Stimulated activated CD8-positive, alpha-beta memory T cell treated with anti-CD3 and anti-CD28 coated beads, Interleukin-2, amount 100 ng/mL, for 1 hour (primary cell): ENCODE data around the gene IFITM1.
"Not testable (repeated sequence)": the region's sequence is repeated elsewhere in the genome, so short reads cannot be mapped to it uniquely, and the experiment has no call there.

Experiments
- DNase-seq, 2 donors: peaks; one replicate each; pipeline ENCODE4 v3.0.0-alpha.2; 2020; ENCODE audit warnings: low read depth in 2 of 2

The IFITM1 gene

DNA sequence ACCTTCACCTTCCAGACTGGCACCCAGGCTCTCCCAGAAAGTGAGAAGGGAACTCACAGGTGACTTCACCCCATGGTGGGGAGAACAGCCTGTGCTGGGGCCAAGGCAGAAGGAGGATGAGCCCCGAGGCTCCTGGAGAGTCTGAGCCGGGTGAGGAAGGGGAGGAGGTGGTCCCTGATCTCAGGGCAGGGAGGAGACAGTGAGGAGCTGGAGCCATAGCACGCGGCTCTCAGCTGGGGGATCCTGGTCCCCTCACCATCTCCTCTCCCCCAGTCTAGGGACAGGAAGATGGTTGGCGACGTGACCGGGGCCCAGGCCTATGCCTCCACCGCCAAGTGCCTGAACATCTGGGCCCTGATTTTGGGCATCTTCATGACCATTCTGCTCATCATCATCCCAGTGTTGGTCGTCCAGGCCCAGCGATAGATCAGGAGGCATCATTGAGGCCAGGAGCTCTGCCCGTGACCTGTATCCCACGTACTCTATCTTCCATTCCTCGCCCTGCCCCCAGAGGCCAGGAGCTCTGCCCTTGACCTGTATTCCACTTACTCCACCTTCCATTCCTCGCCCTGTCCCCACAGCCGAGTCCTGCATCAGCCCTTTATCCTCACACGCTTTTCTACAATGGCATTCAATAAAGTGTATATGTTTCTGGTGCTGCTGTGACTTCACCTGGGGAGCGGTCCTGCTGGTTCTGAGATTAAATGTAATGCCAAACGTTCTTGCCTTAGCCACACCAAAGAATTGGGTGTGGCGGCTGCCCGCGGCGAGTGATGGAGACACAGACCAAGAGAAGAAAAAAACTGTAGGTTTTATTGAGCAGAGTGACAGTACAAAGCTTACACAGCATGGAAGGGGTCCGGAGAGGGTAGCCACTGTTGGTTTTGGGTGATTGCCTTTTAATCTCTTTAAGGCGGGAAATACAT, 4.8 kb upstream of the IFITM1 start:
- not testable (repeated sequence) for DNase-seq

DNA sequence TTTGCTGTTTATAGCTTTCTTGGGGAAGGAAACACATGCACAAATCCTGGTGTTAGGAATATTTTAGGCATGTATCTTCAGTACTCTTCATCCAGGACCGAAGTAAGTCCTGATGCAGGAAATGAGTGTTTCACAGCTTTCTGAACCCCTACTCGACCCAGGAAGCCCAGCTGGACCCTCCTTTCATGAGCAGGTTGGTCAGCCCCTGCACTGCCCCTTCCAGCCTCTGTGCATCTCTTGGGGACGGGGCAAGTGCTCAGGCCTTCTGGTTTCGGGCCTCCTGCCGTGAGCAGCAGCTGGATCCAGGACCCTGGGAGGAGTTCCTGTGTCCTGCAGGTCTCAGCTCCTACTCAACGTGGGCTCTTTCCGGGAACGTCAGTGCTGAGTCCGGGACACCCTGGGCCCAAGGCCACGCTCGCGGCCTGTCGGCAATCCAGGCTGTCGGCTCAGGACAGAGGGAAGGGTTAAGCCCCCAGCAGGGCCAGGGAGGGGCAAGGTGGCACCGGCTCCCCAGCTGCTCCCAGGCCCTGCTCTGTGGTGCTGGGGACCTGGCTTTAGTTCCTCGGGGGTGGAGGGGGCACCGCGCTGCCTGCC, 3.8 kb upstream of the IFITM1 start:
- not testable (repeated sequence) for DNase-seq

DNA sequence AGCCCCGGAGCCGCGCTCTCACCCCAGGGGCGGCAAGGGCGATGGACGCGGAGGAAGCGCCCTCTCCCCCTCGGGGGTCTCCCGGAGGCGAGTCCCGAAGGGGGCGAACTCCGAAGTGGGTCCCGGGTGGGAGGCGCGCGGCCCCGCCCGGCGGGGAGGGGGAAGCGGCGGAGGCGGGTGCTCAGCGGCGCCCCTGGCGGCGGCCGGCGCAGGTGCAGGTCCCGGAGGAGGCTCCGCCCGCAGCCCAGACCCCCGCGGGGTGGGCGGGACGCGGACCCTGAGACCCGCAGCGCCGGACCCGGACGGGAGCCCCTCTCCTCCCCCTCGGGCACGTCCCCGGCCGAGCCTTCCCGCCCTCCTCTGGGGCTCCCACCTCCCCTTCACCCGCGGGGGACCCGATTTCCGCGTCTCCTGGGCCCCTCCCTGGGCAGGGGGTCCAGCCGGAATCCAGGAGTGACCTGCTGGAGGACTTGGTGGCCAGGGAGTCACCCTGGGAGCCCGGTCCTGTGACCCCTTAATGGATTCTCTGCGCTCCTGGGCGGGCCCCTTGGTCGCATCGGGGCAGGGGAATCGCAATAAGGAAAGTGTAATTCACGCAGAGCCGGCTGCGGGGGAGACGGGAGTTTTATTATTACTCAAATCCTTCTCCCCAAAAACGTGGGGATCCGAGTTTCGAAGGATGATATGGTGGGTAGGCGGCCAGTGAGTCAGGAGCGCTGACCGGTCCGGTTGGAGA, 2.7 kb upstream of the IFITM1 start:
- DNase-seq: not testable (repeated sequence)

DNA sequence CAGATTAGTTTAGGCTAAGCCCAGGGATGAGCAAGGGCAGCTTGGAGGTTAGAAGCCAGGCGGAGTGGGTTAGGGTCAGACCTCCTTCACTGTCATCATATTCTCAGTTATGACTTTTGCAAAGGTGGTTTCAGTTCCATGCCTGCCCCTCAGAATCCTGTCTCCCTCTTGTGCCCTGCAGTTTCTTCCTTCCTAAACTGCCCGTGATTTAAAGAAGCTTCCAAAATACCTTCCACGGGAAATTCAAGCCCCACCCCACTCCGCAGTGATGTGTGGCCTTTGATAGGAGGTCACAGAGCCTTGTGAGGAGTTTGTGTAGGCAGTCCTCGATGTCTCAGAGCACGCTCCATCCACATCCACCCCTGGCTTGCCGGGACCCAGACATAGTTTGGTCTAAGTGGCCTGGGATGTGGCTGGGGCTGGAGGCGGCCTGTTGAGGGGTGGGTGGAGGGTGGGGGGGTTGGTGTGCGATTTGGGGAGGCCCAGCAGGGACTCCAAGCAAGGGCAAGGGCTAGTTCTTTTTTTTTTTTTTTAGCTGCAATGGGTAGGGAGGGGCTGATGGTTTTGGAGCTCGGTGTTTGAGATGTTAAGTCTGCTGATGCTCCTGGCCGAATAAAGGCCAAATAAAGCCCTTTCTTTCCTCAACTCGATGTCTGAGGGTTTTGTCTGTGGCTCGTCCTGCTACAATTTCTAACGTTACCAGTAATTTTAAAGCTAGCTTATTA, 1.6 kb upstream of the IFITM1 start:
- no peak for DNase-seq

DNA sequence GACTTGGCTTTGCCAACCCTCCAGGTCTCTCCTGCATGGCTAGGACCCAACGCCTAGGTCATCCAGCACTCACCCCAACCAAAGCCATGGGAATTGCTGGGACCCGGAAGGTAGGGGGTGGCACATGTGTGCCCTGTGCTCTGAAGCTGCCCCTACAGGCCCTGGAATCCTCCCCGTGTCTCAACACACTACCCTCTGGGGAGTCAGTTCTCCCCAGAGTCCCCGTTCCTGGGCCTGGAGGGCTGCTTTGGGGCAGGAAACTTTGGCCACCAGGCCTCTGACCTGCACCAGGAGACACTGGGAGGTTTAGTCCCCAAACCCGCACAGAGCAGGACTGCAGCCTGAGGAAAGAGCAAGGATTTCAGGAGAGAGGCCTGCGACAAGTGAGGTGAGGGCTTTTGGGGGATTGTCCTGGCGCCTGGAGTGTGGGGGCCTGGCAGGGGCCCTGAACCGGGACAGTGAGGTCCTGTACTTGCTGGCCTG, 495 bp upstream of the IFITM1 start:
- no peak for DNase-seq

DNA sequence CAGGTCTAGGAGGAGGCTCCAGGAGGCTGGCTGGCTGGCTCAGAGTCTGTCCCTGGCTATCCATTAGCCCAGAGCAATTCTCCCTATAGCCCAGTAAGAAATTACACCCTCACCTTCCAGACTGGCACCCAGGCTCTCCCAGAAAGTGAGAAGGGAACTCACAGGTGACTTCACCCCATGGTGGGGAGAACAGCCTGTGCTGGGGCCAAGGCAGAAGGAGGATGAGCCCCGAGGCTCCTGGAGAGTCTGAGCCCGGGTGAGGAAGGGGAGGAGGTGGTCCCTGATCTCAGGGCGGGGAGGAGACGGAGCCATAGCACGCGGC, 675 bp downstream of the IFITM1 start:
- not testable (repeated sequence) for DNase-seq

DNA sequence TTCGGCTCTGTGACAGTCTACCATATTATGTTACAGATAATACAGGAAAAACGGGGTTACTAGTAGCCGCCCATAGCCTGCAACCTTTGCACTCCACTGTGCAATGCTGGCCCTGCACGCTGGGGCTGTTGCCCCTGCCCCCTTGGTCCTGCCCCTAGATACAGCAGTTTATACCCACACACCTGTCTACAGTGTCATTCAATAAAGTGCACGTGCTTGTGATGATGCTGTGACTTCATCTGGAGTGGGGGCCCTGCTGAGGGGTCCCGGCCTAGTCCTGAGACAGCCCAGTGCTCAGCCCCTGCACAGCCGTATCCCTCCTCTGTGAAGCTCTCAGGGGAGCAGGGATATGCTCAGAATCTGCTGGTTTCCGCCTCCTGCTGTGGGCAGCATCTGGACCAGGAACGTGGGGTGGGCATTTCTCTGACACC, 1.2 kb downstream of the IFITM1 start:
- no peak for DNase-seq

DNA sequence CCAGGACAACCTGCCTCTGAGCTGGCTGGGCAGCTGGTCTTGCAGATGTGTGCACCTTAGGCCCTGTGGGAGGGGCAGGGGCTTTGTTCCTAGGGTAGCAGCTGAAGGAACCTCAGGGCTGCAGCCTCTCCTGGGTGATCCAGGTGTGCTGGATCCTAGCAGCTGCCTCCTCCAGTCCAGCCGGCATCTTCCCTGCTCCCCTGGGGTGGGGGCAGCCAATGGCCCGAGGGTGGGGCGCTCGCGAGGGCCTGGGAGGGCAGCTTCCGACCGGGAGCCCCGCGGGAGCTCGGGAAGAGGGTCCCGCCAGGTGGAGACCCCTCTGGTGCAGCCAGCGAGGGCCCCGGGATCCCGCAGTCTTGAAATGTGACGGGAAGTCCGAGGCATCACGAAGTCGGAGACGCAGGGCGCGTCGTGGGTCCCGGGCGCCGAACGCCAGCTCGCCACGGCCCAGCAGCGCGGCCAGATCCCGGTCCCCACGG, 1.7 kb downstream of the IFITM1 start:
- DNase-seq: no peak

DNA sequence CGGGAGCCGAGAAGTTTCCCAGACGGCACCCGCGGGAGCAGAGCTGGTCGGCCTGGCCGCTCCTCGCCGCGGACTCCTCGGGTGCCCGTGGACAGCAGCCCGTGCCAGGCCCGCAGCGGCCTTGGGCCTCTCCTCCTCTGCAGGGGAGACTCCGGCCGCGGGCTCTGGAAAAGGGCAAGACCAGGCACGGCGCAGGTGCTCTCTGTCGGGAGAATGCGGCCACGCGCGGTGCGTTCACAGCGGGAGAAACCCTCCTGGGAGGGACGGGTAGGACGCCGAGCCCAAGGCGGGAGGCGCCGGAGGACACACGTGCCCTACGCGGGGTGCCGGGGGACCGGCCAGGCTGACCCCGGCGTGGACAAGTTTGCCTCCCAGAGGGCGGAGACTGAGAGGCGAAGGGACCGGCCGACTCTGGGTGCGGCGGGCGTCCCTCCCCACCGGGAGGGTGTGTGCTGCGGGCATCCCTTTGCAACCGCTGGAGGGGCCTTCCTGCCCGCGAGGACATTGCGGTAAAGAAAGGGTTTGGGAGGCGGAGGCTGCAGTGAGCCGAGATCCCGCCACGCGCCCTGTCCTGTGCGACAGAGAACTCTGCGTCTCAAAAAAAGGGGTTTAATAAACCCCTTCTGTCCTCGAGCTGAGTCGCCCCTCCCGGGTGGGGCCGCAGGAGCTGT, 2.3 kb downstream of the IFITM1 start:
- no peak for DNase-seq

DNA sequence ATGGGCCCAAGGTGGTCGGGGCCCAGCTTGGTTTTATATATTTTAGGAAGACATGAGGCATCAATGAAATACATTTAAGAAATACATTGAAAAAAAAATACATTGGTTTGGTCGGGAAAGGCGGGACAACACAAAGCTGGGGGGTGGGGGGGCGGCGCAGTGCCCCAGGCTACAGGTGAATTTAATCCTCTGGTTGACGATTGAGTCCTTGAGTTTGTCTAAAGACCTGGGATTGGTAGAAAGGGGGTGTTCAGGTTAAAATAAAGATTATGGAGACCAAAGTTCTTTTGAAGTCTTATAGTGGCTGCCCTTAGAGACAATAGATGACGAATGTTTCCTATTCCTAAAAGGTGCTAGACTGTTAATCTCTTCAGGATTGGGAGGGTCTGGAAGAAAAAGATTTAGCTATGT, 3.1 kb downstream of the IFITM1 start:
- DNase-seq: no peak

DNA sequence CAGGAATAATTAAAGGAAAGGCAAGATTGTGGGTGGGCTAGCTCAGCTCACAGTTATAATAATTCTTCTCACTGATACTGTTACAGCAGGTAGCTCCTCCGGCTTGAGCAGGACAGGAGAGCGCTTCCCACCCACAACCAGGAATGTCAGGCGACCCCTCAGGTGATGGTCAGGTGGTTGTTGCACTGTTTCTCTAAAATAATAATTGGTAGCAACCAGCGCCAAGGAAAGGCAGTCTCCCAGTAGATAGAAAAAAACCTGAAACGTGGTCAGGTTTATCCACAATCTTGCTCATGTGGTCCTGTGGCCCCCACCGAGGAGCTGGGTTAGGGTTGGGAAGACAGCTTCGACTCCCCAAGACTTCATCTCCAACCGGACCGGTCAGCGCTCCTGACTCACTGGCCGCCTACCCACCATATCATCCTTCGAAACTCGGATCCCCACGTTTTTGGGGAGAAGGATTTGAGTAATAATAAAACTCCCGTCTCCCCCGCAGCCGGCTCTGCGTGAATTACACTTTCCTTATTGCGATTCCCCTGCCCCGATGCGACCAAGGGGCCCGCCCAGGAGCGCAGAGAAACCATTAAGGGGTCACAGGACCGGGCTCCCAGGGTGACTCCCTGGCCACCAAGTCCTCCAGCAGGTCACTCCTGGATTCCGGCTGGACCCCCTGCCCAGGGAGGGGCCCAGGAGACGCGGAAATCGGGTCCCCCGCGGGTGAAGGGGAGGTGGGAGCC, 4.0 kb downstream of the IFITM1 start:
- not testable (repeated sequence) for DNase-seq

DNA sequence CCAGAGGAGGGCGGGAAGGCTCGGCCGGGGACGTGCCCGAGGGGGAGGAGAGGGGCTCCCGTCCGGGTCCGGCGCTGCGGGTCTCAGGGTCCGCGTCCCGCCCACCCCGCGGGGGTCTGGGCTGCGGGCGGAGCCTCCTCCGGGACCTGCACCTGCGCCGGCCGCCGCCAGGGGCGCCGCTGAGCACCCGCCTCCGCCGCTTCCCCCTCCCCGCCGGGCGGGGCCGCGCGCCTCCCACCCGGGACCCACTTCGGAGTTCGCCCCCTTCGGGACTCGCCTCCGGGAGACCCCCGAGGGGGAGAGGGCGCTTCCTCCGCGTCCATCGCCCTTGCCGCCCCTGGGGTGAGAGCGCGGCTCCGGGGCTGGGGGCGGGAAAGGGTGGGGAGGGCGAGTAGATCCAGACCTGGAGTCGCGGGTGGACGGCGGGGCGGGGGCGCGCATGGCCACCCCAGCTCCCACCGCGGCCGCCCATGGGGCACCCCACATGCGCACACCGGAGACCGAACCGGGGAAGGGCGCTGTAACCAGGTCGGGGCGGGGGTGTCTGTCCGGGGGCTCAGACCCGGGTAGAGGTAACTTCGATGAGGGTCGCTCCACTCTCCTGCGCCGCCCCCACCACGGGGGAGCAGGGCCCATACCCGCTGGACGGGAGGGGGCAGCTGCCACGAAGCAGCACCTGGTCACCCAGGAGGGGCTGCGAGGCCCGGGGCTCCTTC, 4.7 kb downstream of the IFITM1 start:
- not testable (repeated sequence) for DNase-seq

DNA sequence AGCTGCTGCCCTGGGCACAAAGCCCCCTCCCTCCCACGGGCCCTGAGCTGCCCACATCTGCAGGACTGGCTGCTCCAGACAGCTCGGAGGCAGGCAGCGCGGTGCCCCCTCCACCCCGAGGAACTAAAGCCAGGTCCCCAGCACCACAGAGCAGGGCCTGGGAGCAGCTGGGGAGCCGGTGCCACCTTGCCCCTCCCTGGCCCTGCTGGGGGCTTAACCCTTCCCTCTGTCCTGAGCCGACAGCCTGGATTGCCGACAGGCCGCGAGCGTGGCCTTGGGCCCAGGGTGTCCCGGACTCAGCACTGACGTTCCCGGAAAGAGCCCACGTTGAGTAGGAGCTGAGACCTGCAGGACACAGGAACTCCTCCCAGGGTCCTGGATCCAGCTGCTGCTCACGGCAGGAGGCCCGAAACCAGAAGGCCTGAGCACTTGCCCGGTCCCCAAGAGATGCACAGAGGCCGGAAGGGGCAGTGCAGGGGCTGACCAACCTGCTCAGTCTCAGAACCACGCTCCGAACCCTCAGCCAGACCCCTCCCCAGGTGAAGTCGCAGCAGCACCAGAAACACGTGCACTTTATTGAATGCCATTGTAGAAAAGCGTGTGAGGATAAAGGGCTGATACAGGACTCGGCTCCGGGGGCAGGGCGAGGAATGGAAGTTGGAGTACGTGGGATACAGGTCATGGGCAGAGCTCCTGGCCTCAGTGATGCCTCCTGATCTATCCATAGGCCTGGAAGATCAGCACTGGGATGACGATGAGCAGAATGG, 5.5 kb downstream of the IFITM1 start:
- not testable (repeated sequence) for DNase-seq

DNA sequence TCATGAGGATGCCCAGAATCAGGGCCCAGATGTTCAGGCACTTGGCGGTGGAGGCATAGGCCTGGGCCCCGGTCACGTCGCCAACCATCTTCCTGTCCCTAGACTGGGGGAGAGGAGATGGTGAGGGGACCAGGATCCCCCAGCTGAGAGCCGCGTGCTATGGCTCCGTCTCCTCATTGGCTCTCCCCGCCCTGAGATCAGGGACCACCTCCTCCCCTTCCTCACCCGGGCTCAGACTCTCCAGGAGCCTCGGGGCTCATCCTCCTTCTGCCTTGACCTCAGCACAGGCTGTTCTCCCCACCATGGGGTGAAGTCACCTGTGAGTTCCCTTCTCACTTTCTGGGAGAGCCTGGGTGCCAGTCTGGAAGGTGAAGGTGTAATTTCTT, 6.0 kb downstream of the IFITM1 start:
- not testable (repeated sequence) for DNase-seq

DNA sequence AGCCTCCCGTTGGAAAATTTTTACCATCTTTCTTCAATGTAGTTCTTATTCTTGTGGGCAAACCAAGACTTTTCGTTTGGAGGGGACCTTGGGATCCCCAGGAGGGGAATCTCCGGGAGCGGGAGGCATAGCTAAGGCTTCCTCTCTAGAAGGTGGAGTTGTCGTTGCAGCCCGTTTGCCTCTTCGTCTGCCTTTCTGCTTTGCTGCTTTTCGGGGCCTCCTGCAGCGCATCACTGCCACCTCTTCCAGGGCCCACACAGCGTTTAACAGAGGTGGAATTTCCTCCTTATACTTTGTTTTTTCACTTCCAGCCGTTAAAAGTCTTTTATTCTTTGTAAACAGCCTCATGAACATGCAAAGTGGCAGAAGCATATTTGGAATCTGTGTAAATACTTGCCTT, 10.3 kb downstream of the IFITM1 start:
- DNase-seq: no peak

DNA sequence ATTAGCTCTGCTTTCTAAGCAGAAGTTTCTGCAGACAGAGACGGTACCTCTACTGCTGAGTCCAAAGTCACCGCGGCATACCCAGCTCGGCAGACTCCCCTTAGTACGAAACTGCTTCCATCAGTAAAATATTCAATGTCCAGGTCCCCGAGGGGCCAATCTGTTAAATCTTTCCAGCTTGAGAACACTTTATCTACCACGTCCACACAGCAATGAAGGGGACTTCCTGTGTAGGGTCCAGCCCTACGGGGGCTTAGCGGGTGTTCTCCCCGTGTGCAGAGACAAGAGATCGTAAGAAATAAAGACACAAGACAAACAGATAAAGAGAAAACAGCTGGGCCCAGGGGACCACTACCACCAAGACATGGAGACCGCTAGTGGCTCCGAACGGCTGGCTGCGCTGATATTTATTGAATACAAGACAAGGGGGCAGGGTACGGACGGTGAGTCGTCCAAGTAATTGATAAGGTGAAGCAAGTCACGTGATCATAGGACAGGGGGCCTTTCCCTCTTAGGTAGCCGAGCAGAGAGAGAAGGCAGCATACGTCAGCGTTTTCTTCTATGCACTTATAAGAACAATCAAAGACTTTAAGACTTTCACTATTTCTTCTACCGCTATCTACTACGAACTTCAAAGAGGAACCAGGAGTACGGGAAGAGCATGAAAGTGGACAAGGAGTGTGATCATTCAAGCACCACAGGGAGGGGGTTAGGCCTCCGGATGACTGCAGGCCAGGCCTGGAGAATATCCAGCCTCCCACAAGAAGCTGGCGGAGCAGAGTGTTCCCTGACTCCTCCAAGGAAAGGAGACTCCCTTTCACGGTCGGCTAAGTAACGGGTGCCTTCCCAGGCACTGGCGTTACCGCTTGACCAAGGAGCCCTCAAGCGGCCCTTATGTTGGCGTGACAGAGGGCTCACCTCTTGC, 11.0 kb downstream of the IFITM1 start:
- not testable (repeated sequence) for DNase-seq

DNA sequence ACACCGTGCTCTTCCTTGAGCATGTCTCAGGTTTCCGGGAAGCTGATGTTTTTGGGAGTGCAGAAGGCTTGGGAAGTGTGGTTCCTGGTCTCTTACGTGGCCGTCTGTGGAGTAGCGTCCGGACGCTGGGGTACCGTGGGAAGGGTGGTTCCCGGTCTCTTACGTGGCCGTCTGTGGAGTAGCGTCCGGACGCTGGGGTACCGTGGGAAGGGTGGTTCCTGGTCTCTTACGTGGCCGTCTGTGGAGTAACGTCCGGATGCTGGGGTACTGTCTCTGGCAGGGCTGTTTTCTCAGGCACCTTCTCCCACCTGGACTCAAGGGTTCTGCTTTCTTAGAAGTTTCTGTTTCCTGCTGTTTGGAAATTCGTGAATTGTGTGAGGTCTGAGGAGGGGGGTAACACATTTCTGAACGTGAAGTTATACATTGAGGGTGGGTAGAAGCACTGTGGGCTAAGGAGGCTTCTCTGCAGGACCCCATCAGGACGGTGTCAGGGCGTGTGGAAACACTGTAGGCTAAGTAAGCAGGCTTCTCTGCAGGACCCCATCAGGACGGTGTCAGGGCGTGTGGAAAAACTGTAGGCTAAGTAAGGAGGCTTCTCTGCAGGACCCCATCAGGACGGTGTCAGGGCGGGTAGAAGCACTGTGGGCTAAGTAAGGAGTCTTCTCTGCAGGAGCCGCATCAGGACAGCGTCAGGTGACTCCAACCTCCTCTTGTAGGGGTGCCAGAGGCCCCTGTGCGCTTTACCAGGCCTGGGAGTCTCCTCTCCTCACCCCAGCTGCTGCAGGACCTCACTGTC, 12.2 kb downstream of the IFITM1 start:
- DNase-seq: no peak
